WTC11 (cell line): ENCODE measurements around the gene TFPT. TPM values are rescaled to one million over a fixed set of nuclear protein-coding genes. Genes with fewer than 3 reads are reported as not detected.

Experiments
- ATAC-seq: fragments of 200-7000 bp; cut with Tn5 transposase; 2 replicates; pipeline ENCODE4 v1.10.0; 2021; ENCODE audit warnings: mild to moderate bottlenecking, moderate library complexity
- CTCF ChIA-PET: fragments of 300-600 bp; sonication (Branson Sonifier 250); formaldehyde crosslinking; loops from one replicate; lab custom pipeline; 2021; ENCODE audit warnings: antibody characterized with exemption; lab: Charles Lee
- POLR2A ChIA-PET: fragments of 350-600 bp; sonication (Branson Sonifier 250); formaldehyde crosslinking; loops from one replicate; lab custom pipeline; 2021; ENCODE audit warnings: antibody characterized with exemption; lab: Charles Lee
- DNase-seq: peaks from one replicate; pipeline ENCODE4 v3.0.0; 2021; ENCODE audit warnings: low spot score
- H3K27ac Mint-ChIP-seq: 2 replicates; pipeline ENCODE4 v1.8.0; 2021; ENCODE audit warnings: mixed read lengths
- H3K27me3 Mint-ChIP-seq: 2 replicates; pipeline ENCODE4 v1.8.0; 2021; ENCODE audit warnings: low read depth, mild to moderate bottlenecking, moderate library complexity, mixed read lengths
- H3K36me3 Mint-ChIP-seq: 2 replicates; pipeline ENCODE4 v1.8.0; 2021; ENCODE audit warnings: mixed read lengths
- H3K4me1 Mint-ChIP-seq: 2 replicates; pipeline ENCODE4 v1.8.0; 2022; ENCODE audit warnings: mixed read lengths
- H3K4me3 Mint-ChIP-seq: 2 replicates; pipeline ENCODE4 v1.8.0; 2021; ENCODE audit warnings: mild to moderate bottlenecking, moderate library complexity, mixed read lengths
- H3K9me3 Mint-ChIP-seq: 2 replicates; pipeline ENCODE4 v1.8.0; 2021; ENCODE audit warnings: mixed read lengths
- ATF2 ChIP-seq: sonication (generic); formaldehyde crosslinking; IDR thresholded peaks from 2 replicates; pipeline ENCODE4 v1.8.1; 2022; ENCODE audit warnings: low read depth, missing genetic modification reagents, borderline replicate concordance
- ATF3 ChIP-seq: sonication (generic); formaldehyde crosslinking; conservative IDR thresholded peaks from 2 replicates; pipeline ENCODE4 v1.8.1; 2022; ENCODE audit warnings: mild to moderate bottlenecking, missing genetic modification reagents
- CBFB ChIP-seq: sonication (generic); formaldehyde crosslinking; IDR thresholded peaks from 2 replicates; pipeline ENCODE4 v1.8.1; 2022; ENCODE audit warnings: mild to moderate bottlenecking, low read depth, missing genetic modification reagents
- E2F5 ChIP-seq: sonication (generic); formaldehyde crosslinking; IDR thresholded peaks from 2 replicates; pipeline ENCODE4 v1.8.1; 2022; ENCODE audit warnings: mild to moderate bottlenecking, moderate library complexity, missing genetic modification reagents
- ETV6 ChIP-seq: sonication (generic); formaldehyde crosslinking; IDR thresholded peaks from 2 replicates; pipeline ENCODE4 v1.8.1; 2022; ENCODE audit warnings: mild to moderate bottlenecking, missing genetic modification reagents
- FOXP4 ChIP-seq: sonication (generic); formaldehyde crosslinking; IDR thresholded peaks from 2 replicates; pipeline ENCODE4 v1.8.0; 2022; ENCODE audit warnings: mild to moderate bottlenecking, missing genetic modification reagents
- GABPB1 ChIP-seq: sonication (generic); formaldehyde crosslinking; IDR thresholded peaks from 2 replicates; pipeline ENCODE4 v1.8.1; 2023; ENCODE audit warnings: mild to moderate bottlenecking, missing genetic modification reagents
- NFYB ChIP-seq: sonication (generic); formaldehyde crosslinking; conservative IDR thresholded peaks from 2 replicates; pipeline ENCODE4 v1.8.0; 2022; ENCODE audit warnings: low read depth, missing genetic modification reagents
- OVOL2 ChIP-seq: fragments of 250-450 bp; sonication (Bioruptor Pico); IDR thresholded peaks from 2 replicates; pipeline ENCODE4 v1.9.0; 2021; ENCODE audit warnings: mild to moderate bottlenecking, borderline replicate concordance
- TCF7 ChIP-seq: sonication (generic); formaldehyde crosslinking; IDR thresholded peaks from 2 replicates; pipeline ENCODE4 v1.8.0; 2022; ENCODE audit warnings: mild to moderate bottlenecking, low read depth, missing genetic modification reagents, moderate library complexity
- ZNF121 ChIP-seq: sonication (generic); formaldehyde crosslinking; IDR thresholded peaks from 2 replicates; pipeline ENCODE4 v1.8.0; 2023; ENCODE audit warnings: missing genetic modification reagents
- ZNF219 ChIP-seq: sonication (generic); formaldehyde crosslinking; IDR thresholded peaks from 2 replicates; pipeline ENCODE4 v1.8.0; 2023; ENCODE audit warnings: missing genetic modification reagents, mild to moderate bottlenecking, borderline replicate concordance
- ZNF232 ChIP-seq: sonication (generic); formaldehyde crosslinking; IDR thresholded peaks from 2 replicates; pipeline ENCODE4 v1.8.0; 2022; ENCODE audit warnings: mild to moderate bottlenecking, missing genetic modification reagents
- ZNF512 ChIP-seq: sonication (generic); formaldehyde crosslinking; IDR thresholded peaks from 2 replicates; pipeline ENCODE4 v1.8.1; 2022; ENCODE audit warnings: missing genetic modification reagents, borderline replicate concordance
- ZNF532 ChIP-seq: fragments of 250-450 bp; sonication (Bioruptor Pico); IDR thresholded peaks from 2 replicates; pipeline ENCODE4 v1.9.0; 2021; ENCODE audit warnings: mild to moderate bottlenecking, borderline replicate concordance
- total RNA-seq: library from RNA; stranded (reverse); gene quantifications from 3 replicates; pipeline ENCODE4 v1.2.3, GENCODE V29; 2021

TFPT gene
- total RNA-seq, 1 experiment from 2014 or later = 24.6 TPM

- CTCF ChIA-PET = interaction anchor here (0.8 to 2.7 kb wide), 23 partner anchors 12 to 364 kb away, joined by 3 to 19 read pairs (median 6); partner anchors contain the start of genes LENG1, MBOAT7, MYADM and PRKCG
- Mint-ChIP-seq H3K36me3 (peaks cover 12% of the 10 kb centered on the region), H3K9me3 (no peaks in the 10 kb centered on the region)
- TF ChIP-seq ETV6 (CRISPR knock-in tag) = peak; percentile 64; the same call in 1 of the 2 replicates
- no peak for TF ChIP-seq ATF2 (CRISPR knock-in tag)
- TF ChIP-seq, all 79 proteins: peak for 1
- peak overlapping the region; percentile 98 for H3K27ac Mint-ChIP-seq
- H3K4me3 Mint-ChIP-seq = peak overlapping the region; percentile 92
- H3K27me3 Mint-ChIP-seq = no peaks in the 10 kb centered on the region
- H3K4me1 Mint-ChIP-seq = peaks cover 35% of the 10 kb centered on the region
- no peak for DNase-seq
- POLR2A ChIA-PET = interaction anchor here (0.9 to 2.8 kb wide), 9 partner anchors 14 to 269 kb away, joined by 3 to 23 read pairs (median 5); partner anchors contain the start of genes LENG1, MBOAT7, MYADM and PRPF31
- ATAC-seq = 0 out of 2 replicates have a peak, but pooled peaks have one; percentile 0
These were observed 20.8 kb upstream of the TFPT start for GRCh38 chr19:54136086-54136863.

GRCh38 chr19:54133957-54134590 is 18.6 kb upstream of the TFPT start:
- POLR2A ChIA-PET = no interaction called here
- peak overlapping the region; percentile 54 for H3K27ac Mint-ChIP-seq
- peaks cover 20% of the 10 kb centered on the region for H3K4me1 Mint-ChIP-seq
- peaks cover 20% of the 10 kb centered on the region for H3K36me3 Mint-ChIP-seq
- TF ChIP-seq NFYB (no peak), ZNF121 (CRISPR knock-in tag) (no peak), ZNF232 (CRISPR knock-in tag) (no peak), OVOL2 (CRISPR knock-in tag) (no peak), CBFB (CRISPR knock-in tag) (no peak), TCF7 (no peak)
- CTCF ChIA-PET = no interaction called here
- DNase-seq (no peak), ATAC-seq (no peak)
- no peak overlapping the region for H3K4me3 Mint-ChIP-seq
- no peaks in the 10 kb centered on the region for H3K9me3 Mint-ChIP-seq
- H3K27me3 Mint-ChIP-seq = no peaks in the 10 kb centered on the region

GRCh38 chr19:54133312-54133956 is 18.0 kb upstream of the TFPT start:
- ChIA-PET POLR2A (no interaction called here), CTCF (no interaction called here)
- DNase-seq = no peak
- peaks cover 15% of the 10 kb centered on the region for H3K4me1 Mint-ChIP-seq
- no peak for ATAC-seq
- no peaks in the 10 kb centered on the region for H3K27me3 Mint-ChIP-seq
- no peak overlapping the region for H3K4me3 Mint-ChIP-seq
- H3K27ac Mint-ChIP-seq = no peak overlapping the region
- H3K9me3 Mint-ChIP-seq = no peaks in the 10 kb centered on the region
- peaks cover 20% of the 10 kb centered on the region for H3K36me3 Mint-ChIP-seq
- TF ChIP-seq ATF3 (no peak), ZNF512 (CRISPR knock-in tag) (no peak), ATF2 (CRISPR knock-in tag) (no peak), ZNF532 (CRISPR knock-in tag) (no peak), E2F5 (CRISPR knock-in tag) (no peak), GABPB1 (CRISPR knock-in tag) (no peak), ZNF219 (no peak), FOXP4 (CRISPR knock-in tag) (no peak)
